ENCODE results near the gene ROBO3.

DNA sequence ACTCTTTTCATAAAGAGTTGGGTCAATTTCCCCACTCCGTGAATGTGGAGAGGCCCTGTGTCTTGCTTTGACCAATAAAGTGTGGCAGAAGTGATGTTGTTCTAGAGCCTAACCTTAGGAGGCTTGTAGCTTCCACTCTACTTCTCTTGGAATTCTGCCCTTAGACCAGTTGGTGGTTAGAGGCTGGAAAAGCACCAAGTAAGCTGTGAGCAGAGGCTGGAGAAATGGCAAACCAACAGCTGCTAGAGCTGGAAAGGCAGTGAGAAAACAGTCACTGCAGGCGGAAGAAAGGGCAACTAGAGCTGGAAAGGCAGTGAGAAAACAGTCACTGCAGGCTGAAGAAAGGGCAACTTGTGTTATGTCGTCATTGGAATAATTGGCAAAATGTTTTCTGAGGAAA, 35.2 kb upstream of the ROBO3 start:
- TF ChIP-seq POLR2AphosphoS5 (IDR thresholded peaks at IDR 0.05; ENCODE audit: insufficient read depth in 1 of 2, low read depth in 1 of 2): no peak
- TF ChIP-seq, protein P1, sequence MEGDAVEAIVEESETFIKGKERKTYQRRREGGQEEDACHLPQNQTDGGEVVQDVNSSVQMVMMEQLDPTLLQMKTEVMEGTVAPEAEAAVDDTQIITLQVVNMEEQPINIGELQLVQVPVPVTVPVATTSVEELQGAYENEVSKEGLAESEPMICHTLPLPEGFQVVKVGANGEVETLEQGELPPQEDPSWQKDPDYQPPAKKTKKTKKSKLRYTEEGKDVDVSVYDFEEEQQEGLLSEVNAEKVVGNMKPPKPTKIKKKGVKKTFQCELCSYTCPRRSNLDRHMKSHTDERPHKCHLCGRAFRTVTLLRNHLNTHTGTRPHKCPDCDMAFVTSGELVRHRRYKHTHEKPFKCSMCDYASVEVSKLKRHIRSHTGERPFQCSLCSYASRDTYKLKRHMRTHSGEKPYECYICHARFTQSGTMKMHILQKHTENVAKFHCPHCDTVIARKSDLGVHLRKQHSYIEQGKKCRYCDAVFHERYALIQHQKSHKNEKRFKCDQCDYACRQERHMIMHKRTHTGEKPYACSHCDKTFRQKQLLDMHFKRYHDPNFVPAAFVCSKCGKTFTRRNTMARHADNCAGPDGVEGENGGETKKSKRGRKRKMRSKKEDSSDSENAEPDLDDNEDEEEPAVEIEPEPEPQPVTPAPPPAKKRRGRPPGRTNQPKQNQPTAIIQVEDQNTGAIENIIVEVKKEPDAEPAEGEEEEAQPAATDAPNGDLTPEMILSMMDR (IDR thresholded peaks at IDR 0.05): no peak
- no peak for TF ChIP-seq POLR2A (IDR thresholded peaks at IDR 0.05)

Data from vagina (tissue), 2 donors.